ENCODE data around the gene LRPPRC. TPM values are rescaled to one million over a fixed set of nuclear protein-coding genes. Genes with fewer than 3 reads are reported as not detected.

Gene LRPPRC
- total RNA-seq, 1 experiment from 2014 or later = 242 TPM

- in situ Hi-C loops (cut with HindIII; ENCODE audit: low sequenced_read_pairs) = no loop called here
- DNase-seq (ENCODE audit: low spot score) = no peak
These were observed 10.4 kb downstream of the LRPPRC start for GRCh38 chr2:43985359-43985758.

- in situ Hi-C loops (cut with HindIII; ENCODE audit: low sequenced_read_pairs) = no loop called here
- DNase-seq (ENCODE audit: low spot score) = no peak
These were observed 11.3 kb downstream of the LRPPRC start for GRCh38 chr2:43984533-43984932.

GRCh38 chr2:43980902-43981301, 14.9 kb downstream of the LRPPRC start:
- in situ Hi-C loops (cut with HindIII; ENCODE audit: low sequenced_read_pairs) = no loop called here
- DNase-seq (ENCODE audit: low spot score) = no peak

- no peak for DNase-seq (ENCODE audit: low spot score)
- in situ Hi-C loops (cut with HindIII; ENCODE audit: low sequenced_read_pairs) = no loop called here
These were observed 18.0 kb downstream of the LRPPRC start for GRCh38 chr2:43977677-43978375.

GRCh38 chr2:43960921-43961320, 34.9 kb downstream of the LRPPRC start:
- no peak for DNase-seq (ENCODE audit: low spot score)
- in situ Hi-C loops (cut with HindIII; ENCODE audit: low sequenced_read_pairs) = no loop called here

- in situ Hi-C loops (cut with HindIII; ENCODE audit: low sequenced_read_pairs) = no loop called here
- DNase-seq (ENCODE audit: low spot score) = no peak
These were observed 37.2 kb downstream of the LRPPRC start for GRCh38 chr2:43958397-43959275.

- in situ Hi-C loops (cut with HindIII; ENCODE audit: low sequenced_read_pairs) = no loop called here
- peak; percentile 67 for DNase-seq (ENCODE audit: low spot score)
These were observed 45.3 kb downstream of the LRPPRC start for GRCh38 chr2:43950383-43951008.

GRCh38 chr2:43948370-43948769, 47.4 kb downstream of the LRPPRC start:
- in situ Hi-C loops (cut with HindIII; ENCODE audit: low sequenced_read_pairs) = no loop called here
- no peak for DNase-seq (ENCODE audit: low spot score)

- DNase-seq (ENCODE audit: low spot score) = no peak
- in situ Hi-C loops (cut with HindIII; ENCODE audit: low sequenced_read_pairs) = no loop called here
These were observed 49.1 kb downstream of the LRPPRC start for GRCh38 chr2:43946685-43947084.

- no peak for DNase-seq (ENCODE audit: low spot score)
- in situ Hi-C loops (cut with HindIII; ENCODE audit: low sequenced_read_pairs) = no loop called here
These were observed 50.4 kb downstream of the LRPPRC start for GRCh38 chr2:43945439-43945838.

- no peak for DNase-seq (ENCODE audit: low spot score)
These were observed 50.9 kb downstream of the LRPPRC start for GRCh38 chr2:43944915-43945314.

GRCh38 chr2:43943809-43944452, 51.9 kb downstream of the LRPPRC start:
- DNase-seq (ENCODE audit: low spot score) = no peak
- in situ Hi-C loops (cut with HindIII; ENCODE audit: low sequenced_read_pairs) = no loop called here

More at GRCh38 chr2:43944915-43945314, 50.9 kb downstream of the LRPPRC start:
- in situ Hi-C loops (cut with HindIII; ENCODE audit: low sequenced_read_pairs) = no loop called here

- DNase-seq (ENCODE audit: low spot score) = no peak
These were observed 52.5 kb downstream of the LRPPRC start for GRCh38 chr2:43943323-43943722.

GRCh38 chr2:43942881-43943280, 52.9 kb downstream of the LRPPRC start:
- in situ Hi-C loops (cut with HindIII; ENCODE audit: low sequenced_read_pairs) = no loop called here
- no peak for DNase-seq (ENCODE audit: low spot score)

More at GRCh38 chr2:43943323-43943722, 52.5 kb downstream of the LRPPRC start:
- in situ Hi-C loops (cut with HindIII; ENCODE audit: low sequenced_read_pairs) = no loop called here

- in situ Hi-C loops (cut with HindIII; ENCODE audit: low sequenced_read_pairs) = no loop called here
These were observed 53.8 kb downstream of the LRPPRC start for GRCh38 chr2:43941966-43942365.

GRCh38 chr2:43941359-43941758, 54.4 kb downstream of the LRPPRC start:
- in situ Hi-C loops (cut with HindIII; ENCODE audit: low sequenced_read_pairs) = no loop called here
- no peak for DNase-seq (ENCODE audit: low spot score)

More at GRCh38 chr2:43941966-43942365, 53.8 kb downstream of the LRPPRC start:
- peak; percentile 56 for DNase-seq (ENCODE audit: low spot score)

- DNase-seq (ENCODE audit: low spot score) = peak; percentile 9
- in situ Hi-C loops (cut with HindIII; ENCODE audit: low sequenced_read_pairs) = no loop called here
These were observed 56.0 kb downstream of the LRPPRC start for GRCh38 chr2:43939695-43940256.

- in situ Hi-C loops (cut with HindIII; ENCODE audit: low sequenced_read_pairs) = no loop called here
- no peak for DNase-seq (ENCODE audit: low spot score)
These were observed 58.4 kb downstream of the LRPPRC start for GRCh38 chr2:43937269-43937820.

- in situ Hi-C loops (cut with HindIII; ENCODE audit: low sequenced_read_pairs) = no loop called here
- DNase-seq (ENCODE audit: low spot score) = no peak
These were observed 61.2 kb downstream of the LRPPRC start for GRCh38 chr2:43934567-43934966.
